AG04450 (cell line): ENCODE results near the gene NHERF2. TPM values are rescaled to one million over a fixed set of nuclear protein-coding genes. Genes with fewer than 3 reads are reported as not detected.

Experiments
- CTCF ChIA-PET: fragments of 300-600, 350-600 bp; formaldehyde crosslinking; extraction: SDS; loops from one replicate; lab custom pipeline; 2022; ENCODE audit warnings: antibody characterized with exemption, inconsistent platforms; lab: Charles Lee
- POLR2A ChIA-PET: fragments of 350-600 bp; formaldehyde crosslinking; extraction: SDS; loops from one replicate; lab custom pipeline; 2021; ENCODE audit warnings: antibody characterized with exemption, inconsistent platforms; lab: Yijun Ruan, JAX
- DNase-seq: peaks from one replicate; pipeline ENCODE4 v3.0.0-alpha.2; 2011; ENCODE audit warnings: low read depth, low spot score
- H3K27ac ChIP-seq: one replicate; pipeline ENCODE4 v1.5.1; 2012; ENCODE audit warnings: low read depth, low read length, control low read depth
- H3K27me3 ChIP-seq: one replicate; pipeline ENCODE4 v1.6.0; 2012; ENCODE audit warnings: low read length; ENCODE audit not compliant: control insufficient read depth, insufficient read depth
- H3K4me3 ChIP-seq: 2 replicates; pipeline ENCODE4 v1.5.1; 2011; ENCODE audit warnings: mild to moderate bottlenecking, low read depth, low read length, control low read depth
- H3K9me3 ChIP-seq: 2 replicates; pipeline ENCODE4 v1.5.1; 2012; ENCODE audit warnings: low read length; ENCODE audit not compliant: control insufficient read depth, insufficient read depth
- polyA plus RNA-seq: library from polyadenylated mRNA; depleted of rRNA; stranded (reverse); fragments of >200 nt; gene quantifications from 2 replicates; pipeline ENCODE4 v1.2.3, GENCODE V29; 2011
- TF ChIP-seq, protein P1 (sequence below): IDR thresholded peaks from 2 replicates; pipeline ENCODE4 v1.5.1; 2011; ENCODE audit warnings: low read depth, low read length, control low read depth, inconsistent platforms

The NHERF2 gene
- polyA plus RNA-seq, 1 experiment = 16.7 TPM

DNA sequence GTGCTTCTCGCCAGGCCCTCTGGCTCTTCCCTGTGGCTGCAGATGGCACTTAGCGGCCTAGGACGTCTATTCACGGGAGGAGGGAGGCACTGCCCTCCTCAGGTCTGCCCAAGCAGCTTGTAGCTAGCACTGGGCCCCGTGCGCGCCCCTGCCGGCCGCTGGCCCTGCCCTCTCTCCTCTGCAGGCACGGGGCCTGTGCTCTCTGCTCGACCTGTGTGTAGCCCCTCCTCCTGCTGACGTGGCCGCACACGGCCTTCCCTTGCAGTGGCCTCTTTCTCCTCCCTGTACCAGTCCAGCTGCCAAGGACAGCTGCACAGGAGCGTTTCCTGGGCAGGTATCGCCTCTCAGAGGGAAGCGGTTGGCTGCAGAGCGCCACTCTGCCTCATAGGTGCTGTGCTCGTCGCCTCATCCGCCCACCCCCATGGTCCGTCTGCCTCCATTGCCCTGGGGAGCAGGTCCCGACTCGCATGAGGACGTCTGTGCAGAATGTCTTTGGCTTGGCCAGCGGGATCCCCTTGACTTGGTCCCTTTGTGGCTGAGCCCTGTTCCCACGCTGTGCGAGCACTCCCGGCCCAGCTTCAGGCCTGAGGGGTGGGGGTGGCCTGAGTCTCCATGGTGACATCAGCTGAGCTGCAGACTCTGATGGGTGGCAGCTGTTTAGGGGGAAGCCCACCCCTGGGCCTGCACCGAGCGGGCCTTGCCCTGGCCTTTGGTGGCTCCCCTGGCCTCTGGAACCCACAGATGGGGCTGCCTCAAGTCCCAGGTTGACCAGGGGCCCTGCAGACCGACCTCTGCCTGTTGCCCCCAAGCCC, 55.7 kb downstream of the NHERF2 start:
- POLR2A ChIA-PET = interaction anchor here (0.6 kb wide), 2 partner anchors 14 to 59 kb away, joined by 3 to 6 read pairs; no protein-coding TSS in a partner anchor
- no peaks in the 10 kb centered on the region; the same call in 1 of the 2 replicates for H3K9me3 ChIP-seq
- CTCF ChIA-PET = no interaction called here
- TF ChIP-seq, protein P1, sequence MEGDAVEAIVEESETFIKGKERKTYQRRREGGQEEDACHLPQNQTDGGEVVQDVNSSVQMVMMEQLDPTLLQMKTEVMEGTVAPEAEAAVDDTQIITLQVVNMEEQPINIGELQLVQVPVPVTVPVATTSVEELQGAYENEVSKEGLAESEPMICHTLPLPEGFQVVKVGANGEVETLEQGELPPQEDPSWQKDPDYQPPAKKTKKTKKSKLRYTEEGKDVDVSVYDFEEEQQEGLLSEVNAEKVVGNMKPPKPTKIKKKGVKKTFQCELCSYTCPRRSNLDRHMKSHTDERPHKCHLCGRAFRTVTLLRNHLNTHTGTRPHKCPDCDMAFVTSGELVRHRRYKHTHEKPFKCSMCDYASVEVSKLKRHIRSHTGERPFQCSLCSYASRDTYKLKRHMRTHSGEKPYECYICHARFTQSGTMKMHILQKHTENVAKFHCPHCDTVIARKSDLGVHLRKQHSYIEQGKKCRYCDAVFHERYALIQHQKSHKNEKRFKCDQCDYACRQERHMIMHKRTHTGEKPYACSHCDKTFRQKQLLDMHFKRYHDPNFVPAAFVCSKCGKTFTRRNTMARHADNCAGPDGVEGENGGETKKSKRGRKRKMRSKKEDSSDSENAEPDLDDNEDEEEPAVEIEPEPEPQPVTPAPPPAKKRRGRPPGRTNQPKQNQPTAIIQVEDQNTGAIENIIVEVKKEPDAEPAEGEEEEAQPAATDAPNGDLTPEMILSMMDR = no peak
- no peak overlapping the region for H3K27ac ChIP-seq
- H3K27me3 ChIP-seq = no peaks in the 10 kb centered on the region
- no peak for DNase-seq
- no peak overlapping the region for H3K4me3 ChIP-seq

GRCh38 chr16:2082983-2083364, 56.3 kb downstream of the NHERF2 start:
- CTCF ChIA-PET = no interaction called here
- Histone ChIP-seq H3K9me3 (no peaks in the 10 kb centered on the region; the same call in 1 of the 2 replicates), H3K27me3 (no peaks in the 10 kb centered on the region), H3K27ac (no peak overlapping the region), H3K4me3 (no peak overlapping the region)
- no peak for DNase-seq
- TF ChIP-seq, protein P1 = no peak
- POLR2A ChIA-PET = interaction anchor here (0.6 kb wide), 1 partner anchor 15 kb away, joined by 6 read pairs; no protein-coding TSS in a partner anchor

DNA sequence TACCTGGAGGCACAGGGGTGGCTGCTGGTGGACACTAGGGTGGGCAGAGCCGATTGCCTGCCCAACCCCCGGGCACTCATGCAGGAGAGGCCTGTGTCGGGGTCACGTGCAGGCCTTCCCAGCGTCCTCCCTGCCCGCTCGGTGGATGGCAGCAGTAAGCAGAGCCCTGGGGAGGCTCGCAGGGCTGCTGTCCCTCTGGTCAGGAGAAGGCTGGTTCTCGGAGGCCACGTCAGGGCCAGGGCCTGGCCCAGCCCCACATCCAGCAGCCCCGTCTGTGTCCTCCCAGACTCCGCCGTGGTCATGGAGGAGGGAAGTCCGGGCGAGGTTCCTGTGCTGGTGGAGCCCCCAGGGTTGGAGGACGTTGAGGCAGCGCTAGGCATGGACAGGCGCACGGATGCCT, 56.7 kb downstream of the NHERF2 start:
- POLR2A ChIA-PET = no interaction called here
- CTCF ChIA-PET = no interaction called here

GRCh38 chr16:2083876-2084780, 57.4 kb downstream of the NHERF2 start:
- no peaks in the 10 kb centered on the region; the same call in 1 of the 2 replicates for H3K9me3 ChIP-seq
- DNase-seq = no peak
- H3K27ac ChIP-seq = no peak overlapping the region
- no peak overlapping the region for H3K4me3 ChIP-seq
- ChIA-PET POLR2A (interaction anchor here (0.8 to 2.4 kb wide), 2 partner anchors 10 to 71 kb away, joined by 3 to 10 read pairs; partner anchors contain the start of gene TRAF7), CTCF (interaction anchor here (2.2 kb wide), 1 partner anchor 56 kb away, joined by 7 read pairs; no protein-coding TSS in a partner anchor)
- H3K27me3 ChIP-seq = no peaks in the 10 kb centered on the region
- TF ChIP-seq, protein P1 = no peak

More for the DNA sequence above, 56.7 kb downstream of the NHERF2 start:
- Histone ChIP-seq H3K4me3 (no peak overlapping the region), H3K27me3 (no peaks in the 10 kb centered on the region), H3K27ac (no peak overlapping the region), H3K9me3 (no peaks in the 10 kb centered on the region; the same call in 1 of the 2 replicates)
- no peak for DNase-seq
- TF ChIP-seq, protein P1 = no peak
